Measurements from ENCODE around the gene EFNB1. TPM values are rescaled to one million over a fixed set of nuclear protein-coding genes. Genes with fewer than 3 reads are reported as not detected.

Gene EFNB1
- total RNA-seq, result 51.2 and 53.6 TPM in 2 replicates

DNA sequence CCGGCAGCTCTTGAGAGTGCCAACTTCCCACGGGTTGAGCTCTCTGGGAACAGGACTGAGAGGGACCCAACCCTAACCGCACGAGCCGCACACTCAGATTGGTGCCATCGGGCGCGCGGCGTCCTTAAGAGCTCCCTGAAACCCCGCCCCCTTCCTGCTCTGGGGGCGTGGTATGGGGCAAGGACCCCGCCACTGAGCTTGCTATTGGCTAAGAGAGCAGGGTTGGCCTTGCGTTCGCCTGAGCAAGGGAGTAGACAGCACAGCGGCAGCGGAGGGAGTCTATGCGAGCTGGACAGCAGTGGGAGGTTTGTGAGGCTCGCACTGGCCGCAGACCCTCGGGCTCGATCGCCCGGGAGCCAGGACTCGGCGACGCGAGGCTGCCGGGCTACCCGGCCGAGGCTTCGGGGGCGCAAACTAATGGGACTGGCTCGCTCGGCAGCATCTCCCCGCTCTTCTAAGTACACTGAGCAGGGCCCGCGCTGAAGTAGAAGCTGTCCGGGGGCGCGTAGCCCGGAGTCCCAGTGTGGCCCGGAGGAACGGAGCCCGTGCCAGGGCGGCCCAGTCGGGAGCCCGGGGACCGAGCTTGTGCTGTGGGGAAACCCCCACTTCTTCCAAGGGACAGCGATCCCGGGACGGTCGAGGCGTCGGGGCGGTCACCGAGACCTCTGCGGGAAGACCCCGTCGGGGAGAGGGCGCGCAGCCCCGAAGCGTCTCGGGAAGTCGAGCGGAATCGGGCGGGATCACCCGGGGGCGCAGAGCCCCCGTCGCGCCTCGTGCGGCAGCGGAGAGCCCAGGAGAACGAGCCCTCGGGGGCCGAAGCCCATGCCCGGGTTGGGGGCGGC lies at the start of gene EFNB1:
Gene EFNB1, plus strand, starts transcription at position 282 of the 842 bp plus-strand sequence. CDS start 756 bp downstream, outside the sequence.

Other genes with a start within 250 kb of the EFNB1 start
- gene STARD8, start 181.4 kb upstream of the EFNB1 start, total RNA-seq, result 0.96 and 1.8 TPM in 2 replicates